Neural progenitor cell (in vitro differentiated cells): ENCODE data around the gene JAKMIP2. TPM values are rescaled to one million over a fixed set of nuclear protein-coding genes. Genes with fewer than 3 reads are reported as not detected.

Experiments used
- DNase-seq: peaks from one replicate; pipeline ENCODE4 v3.0.0-alpha.2; 2016; ENCODE audit warnings: low spot score
- H2AFZ ChIP-seq: fragments of 200-600 bp; sonication (generic); replicated peaks from 2 replicates; pipeline ENCODE4 v1.6.1; 2016; ENCODE audit warnings: antibody characterized with exemption
- H3F3A ChIP-seq: fragments of 200-600 bp; sonication (generic); 2 replicates; pipeline ENCODE4 v1.6.1; 2016; ENCODE audit warnings: antibody characterized with exemption, low read depth
- H3K27ac ChIP-seq: fragments of 200-600 bp; sonication (generic); 2 replicates; pipeline ENCODE4 v1.5.1; 2016; ENCODE audit warnings: mild to moderate bottlenecking
- H3K27me3 ChIP-seq: fragments of 200-600 bp; sonication (generic); 2 replicates; pipeline ENCODE4 v1.6.1; 2016; ENCODE audit warnings: mild to moderate bottlenecking, moderate library complexity
- H3K36me3 ChIP-seq: fragments of 200-600 bp; sonication (generic); 2 replicates; pipeline ENCODE4 v1.5.1; 2016
- H3K4me1 ChIP-seq: fragments of 200-600 bp; sonication (generic); 2 replicates; pipeline ENCODE4 v1.6.1; 2016; ENCODE audit warnings: mixed run types
- H3K4me2 ChIP-seq: fragments of 200-600 bp; sonication (generic); 2 replicates; pipeline ENCODE4 v1.6.1; 2016
- H3K4me3 ChIP-seq: fragments of 200-600 bp; sonication (generic); 2 replicates; pipeline ENCODE4 v1.5.1; 2016
- H3K79me2 ChIP-seq: fragments of 200-600 bp; sonication (generic); 2 replicates; pipeline ENCODE4 v1.6.1; 2016; ENCODE audit warnings: low read depth
- H3K9ac ChIP-seq: fragments of 200-600 bp; sonication (generic); 2 replicates; pipeline ENCODE4 v1.6.1; 2016
- H3K9me3 ChIP-seq: fragments of 200-600 bp; sonication (generic); 2 replicates; pipeline ENCODE4 v1.5.1; 2016; ENCODE audit warnings: low read depth
- H4K20me1 ChIP-seq: fragments of 200-600 bp; sonication (generic); 2 replicates; pipeline ENCODE4 v1.6.1; 2016; ENCODE audit warnings: low read depth
- H3K27ac Mint-ChIP-seq: 3 replicates; pipeline ENCODE4 v1.8.0; 2021; ENCODE audit warnings: mixed read lengths
- H3K27me3 Mint-ChIP-seq: 2 replicates; pipeline ENCODE4 v1.8.0; 2022; ENCODE audit warnings: low read depth, mild to moderate bottlenecking, inconsistent platforms, moderate library complexity, mixed read lengths; ENCODE audit not compliant: insufficient read depth
- H3K36me3 Mint-ChIP-seq: 3 replicates; pipeline ENCODE4 v1.8.0; 2021; ENCODE audit warnings: mixed read lengths
- H3K4me1 Mint-ChIP-seq: 3 replicates; pipeline ENCODE4 v1.8.0; 2021; ENCODE audit warnings: mixed read lengths
- H3K4me3 Mint-ChIP-seq: 3 replicates; pipeline ENCODE4 v1.8.0; 2021; ENCODE audit warnings: mild to moderate bottlenecking, moderate library complexity, mixed read lengths
- H3K9me3 Mint-ChIP-seq: 3 replicates; pipeline ENCODE4 v1.8.0; 2020; ENCODE audit warnings: mixed read lengths
- CTCF ChIP-seq: fragments of 200-600 bp; sonication (generic); IDR thresholded peaks from 2 replicates; pipeline ENCODE4 v1.5.1; 2017; ENCODE audit warnings: antibody characterized with exemption, mild to moderate bottlenecking
- EZH2 ChIP-seq: fragments of 200-600 bp; sonication (generic); IDR thresholded peaks from 2 replicates; pipeline ENCODE4 v1.6.1; 2017; ENCODE audit warnings: antibody characterized with exemption, mild to moderate bottlenecking, moderate library complexity
- EZH2phosphoT487 ChIP-seq: fragments of 200-600 bp; sonication (generic); IDR thresholded peaks from 2 replicates; pipeline ENCODE4 v1.6.1; 2017; ENCODE audit warnings: antibody characterized with exemption
- total RNA-seq: library from RNA; depleted of rRNA; stranded (reverse); fragments of >200 nt; gene quantifications from 2 replicates; pipeline ENCODE4 v1.2.3, GENCODE V29; 2015; ENCODE audit warnings: low replicate concordance

JAKMIP2 gene
- total RNA-seq, 1 donor from 2014 or later: 8.2 TPM

DNA sequence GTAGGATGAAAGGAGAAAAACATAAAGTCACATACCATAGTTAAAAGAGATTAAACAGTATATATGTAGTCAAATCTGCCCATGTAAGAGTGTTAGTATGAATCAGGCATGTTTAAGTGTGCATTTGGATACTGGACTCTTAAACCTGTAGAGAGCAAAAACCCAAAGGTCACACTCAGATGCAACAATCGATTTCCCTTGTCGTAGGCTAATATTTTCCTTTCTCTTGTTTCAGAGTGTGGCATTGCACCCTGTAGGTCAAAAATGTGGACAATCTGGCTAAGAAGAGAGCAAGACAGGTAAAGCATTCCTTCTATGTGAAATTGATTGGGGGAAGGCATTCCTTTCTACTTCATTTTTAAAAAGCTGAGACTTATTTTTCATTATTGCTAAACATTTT lies 8.9 kb downstream of the JAKMIP2 start:
- H3K9ac ChIP-seq: no peak overlapping the region
- TF ChIP-seq EZH2 (no peak), EZH2phosphoT487 (no peak), CTCF (no peak)
- no peaks in the 10 kb centered on the region for H3K36me3 ChIP-seq
- peaks cover 37% of the 10 kb centered on the region for H3K79me2 ChIP-seq
- no peak overlapping the region for H3K27ac Mint-ChIP-seq
- H4K20me1 ChIP-seq: peaks cover 9% of the 10 kb centered on the region
- H3K4me1 ChIP-seq: peaks cover 15% of the 10 kb centered on the region
- H3F3A ChIP-seq: peaks cover 8% of the 10 kb centered on the region
- H3K4me2 ChIP-seq: no peak overlapping the region
- H3K9me3 ChIP-seq: no peaks in the 10 kb centered on the region
- no peak overlapping the region for H3K4me3 ChIP-seq
- H3K4me1 Mint-ChIP-seq: peaks cover 2% of the 10 kb centered on the region
- no peaks in the 10 kb centered on the region for H3K27me3 ChIP-seq
- no peak overlapping the region for H3K27ac ChIP-seq
- peaks cover 20% of the 10 kb centered on the region for H3K36me3 Mint-ChIP-seq
- no peak overlapping the region for H2AFZ ChIP-seq
- H3K9me3 Mint-ChIP-seq: peaks cover 9% of the 10 kb centered on the region
- no peak for DNase-seq
- no peaks in the 10 kb centered on the region for H3K27me3 Mint-ChIP-seq
- no peak overlapping the region for H3K4me3 Mint-ChIP-seq

DNA sequence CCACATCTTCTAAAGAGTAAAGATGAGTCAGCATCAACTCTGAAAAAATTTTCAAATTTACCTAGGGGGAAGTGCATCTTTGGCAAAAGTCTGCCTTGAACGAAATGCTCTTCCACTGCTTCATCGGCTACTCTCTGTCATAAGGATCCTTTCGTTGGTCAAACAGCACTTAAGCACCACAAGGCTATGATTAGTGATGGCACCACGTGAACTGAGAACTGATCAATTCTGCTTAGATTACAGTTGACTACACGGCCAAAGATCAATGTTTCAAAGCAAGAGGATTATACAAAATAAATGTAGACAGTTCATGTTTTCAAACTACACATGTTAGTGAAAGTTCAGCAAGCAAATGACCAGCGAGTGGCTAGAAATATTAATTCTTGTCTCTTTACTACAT lies 9.4 kb downstream of the JAKMIP2 start:
- H3K4me3 ChIP-seq: no peak overlapping the region
- peaks cover 2% of the 10 kb centered on the region for H3K4me1 Mint-ChIP-seq
- peaks cover 8% of the 10 kb centered on the region for H3F3A ChIP-seq
- no peaks in the 10 kb centered on the region for H3K27me3 ChIP-seq
- DNase-seq: no peak
- peaks cover 32% of the 10 kb centered on the region for H3K79me2 ChIP-seq
- no peak overlapping the region for H3K27ac ChIP-seq
- H3K9me3 Mint-ChIP-seq: peaks cover 9% of the 10 kb centered on the region
- peaks cover 10% of the 10 kb centered on the region for H3K4me1 ChIP-seq
- H3K9me3 ChIP-seq: no peaks in the 10 kb centered on the region
- H2AFZ ChIP-seq: no peak overlapping the region
- H4K20me1 ChIP-seq: peaks cover 9% of the 10 kb centered on the region
- no peaks in the 10 kb centered on the region for H3K36me3 ChIP-seq
- H3K4me2 ChIP-seq: no peak overlapping the region
- no peak overlapping the region for H3K27ac Mint-ChIP-seq
- peaks cover 20% of the 10 kb centered on the region for H3K36me3 Mint-ChIP-seq
- no peak overlapping the region for H3K9ac ChIP-seq
- TF ChIP-seq CTCF (no peak), EZH2phosphoT487 (no peak), EZH2 (no peak)
- no peaks in the 10 kb centered on the region for H3K27me3 Mint-ChIP-seq
- H3K4me3 Mint-ChIP-seq: no peak overlapping the region

DNA sequence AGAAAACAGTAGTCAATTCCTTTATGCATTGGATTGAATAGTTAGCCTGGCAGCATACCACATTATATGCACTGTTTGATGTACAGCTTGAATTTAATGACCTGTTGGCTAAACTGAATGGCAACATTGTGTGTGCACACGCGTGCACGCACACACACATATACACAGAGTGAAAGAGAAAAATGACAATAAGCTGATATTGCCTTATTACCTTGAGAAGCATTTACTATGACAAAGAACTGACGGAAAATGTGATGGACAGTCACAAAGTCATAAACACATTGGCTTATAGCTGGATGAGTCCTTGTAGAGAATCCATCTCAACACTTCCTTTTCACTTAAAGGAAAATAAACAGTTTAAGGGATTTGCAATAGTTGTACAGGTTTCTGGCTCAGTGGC lies 15.5 kb downstream of the JAKMIP2 start:
- Histone ChIP-seq H3K79me2 (peaks cover 4% of the 10 kb centered on the region), H3K36me3 (no peaks in the 10 kb centered on the region), H3K27me3 (no peaks in the 10 kb centered on the region), H3K4me2 (no peak overlapping the region), H3K4me1 (peaks cover 12% of the 10 kb centered on the region), H3K9me3 (no peaks in the 10 kb centered on the region), H3K27ac (no peak overlapping the region), H3K4me3 (no peak overlapping the region), H3K9ac (no peak overlapping the region), H3F3A (peaks cover 8% of the 10 kb centered on the region), H2AFZ (no peak overlapping the region), H4K20me1 (peaks cover 9% of the 10 kb centered on the region)
- Mint-ChIP-seq H3K4me3 (no peak overlapping the region), H3K27me3 (no peaks in the 10 kb centered on the region), H3K27ac (no peak overlapping the region), H3K9me3 (peaks cover 2% of the 10 kb centered on the region), H3K4me1 (peaks cover 16% of the 10 kb centered on the region), H3K36me3 (peaks cover 9% of the 10 kb centered on the region)
- TF ChIP-seq CTCF (no peak), EZH2 (no peak), EZH2phosphoT487 (no peak)
- DNase-seq: no peak
